Measurements from ENCODE around the gene L3MBTL4. TPM values are rescaled to one million over a fixed set of nuclear protein-coding genes. Genes with fewer than 3 reads are reported as not detected.

Gene L3MBTL4
- total and polyA plus RNA-seq, 10 of the 15 experiments (the other 5 are each of a cell fraction or from before 2014, with no cell fraction given) = 1.3 to 8.7 (median 3.8) TPM

GRCh38 chr18:6004683-6005082 lies 410.0 kb downstream of the L3MBTL4 start (continued):
- no peak for TF ChIP-seq YY1 (IDR thresholded peaks at IDR 0.05; ENCODE audit: low read depth, low read length)
- 0 out of 2 replicates have a peak, but pooled peaks have one; percentile 76 for TF ChIP-seq RCOR1 (conservative IDR thresholded peaks at IDR 0.05; ENCODE audit: low read depth, low read length)
- TF ChIP-seq, protein P1, sequence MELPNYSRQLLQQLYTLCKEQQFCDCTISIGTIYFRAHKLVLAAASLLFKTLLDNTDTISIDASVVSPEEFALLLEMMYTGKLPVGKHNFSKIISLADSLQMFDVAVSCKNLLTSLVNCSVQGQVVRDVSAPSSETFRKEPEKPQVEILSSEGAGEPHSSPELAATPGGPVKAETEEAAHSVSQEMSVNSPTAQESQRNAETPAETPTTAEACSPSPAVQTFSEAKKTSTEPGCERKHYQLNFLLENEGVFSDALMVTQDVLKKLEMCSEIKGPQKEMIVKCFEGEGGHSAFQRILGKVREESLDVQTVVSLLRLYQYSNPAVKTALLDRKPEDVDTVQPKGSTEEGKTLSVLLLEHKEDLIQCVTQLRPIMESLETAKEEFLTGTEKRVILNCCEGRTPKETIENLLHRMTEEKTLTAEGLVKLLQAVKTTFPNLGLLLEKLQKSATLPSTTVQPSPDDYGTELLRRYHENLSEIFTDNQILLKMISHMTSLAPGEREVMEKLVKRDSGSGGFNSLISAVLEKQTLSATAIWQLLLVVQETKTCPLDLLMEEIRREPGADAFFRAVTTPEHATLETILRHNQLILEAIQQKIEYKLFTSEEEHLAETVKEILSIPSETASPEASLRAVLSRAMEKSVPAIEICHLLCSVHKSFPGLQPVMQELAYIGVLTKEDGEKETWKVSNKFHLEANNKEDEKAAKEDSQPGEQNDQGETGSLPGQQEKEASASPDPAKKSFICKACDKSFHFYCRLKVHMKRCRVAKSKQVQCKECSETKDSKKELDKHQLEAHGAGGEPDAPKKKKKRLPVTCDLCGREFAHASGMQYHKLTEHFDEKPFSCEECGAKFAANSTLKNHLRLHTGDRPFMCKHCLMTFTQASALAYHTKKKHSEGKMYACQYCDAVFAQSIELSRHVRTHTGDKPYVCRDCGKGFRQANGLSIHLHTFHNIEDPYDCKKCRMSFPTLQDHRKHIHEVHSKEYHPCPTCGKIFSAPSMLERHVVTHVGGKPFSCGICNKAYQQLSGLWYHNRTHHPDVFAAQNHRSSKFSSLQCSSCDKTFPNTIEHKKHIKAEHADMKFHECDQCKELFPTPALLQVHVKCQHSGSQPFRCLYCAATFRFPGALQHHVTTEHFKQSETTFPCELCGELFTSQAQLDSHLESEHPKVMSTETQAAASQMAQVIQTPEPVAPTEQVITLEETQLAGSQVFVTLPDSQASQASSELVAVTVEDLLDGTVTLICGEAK (IDR thresholded peaks at IDR 0.05; ENCODE audit: borderline replicate concordance) = peak; percentile 27; the same call in 1 of the 2 replicates
- TF ChIP-seq, protein P2, sequence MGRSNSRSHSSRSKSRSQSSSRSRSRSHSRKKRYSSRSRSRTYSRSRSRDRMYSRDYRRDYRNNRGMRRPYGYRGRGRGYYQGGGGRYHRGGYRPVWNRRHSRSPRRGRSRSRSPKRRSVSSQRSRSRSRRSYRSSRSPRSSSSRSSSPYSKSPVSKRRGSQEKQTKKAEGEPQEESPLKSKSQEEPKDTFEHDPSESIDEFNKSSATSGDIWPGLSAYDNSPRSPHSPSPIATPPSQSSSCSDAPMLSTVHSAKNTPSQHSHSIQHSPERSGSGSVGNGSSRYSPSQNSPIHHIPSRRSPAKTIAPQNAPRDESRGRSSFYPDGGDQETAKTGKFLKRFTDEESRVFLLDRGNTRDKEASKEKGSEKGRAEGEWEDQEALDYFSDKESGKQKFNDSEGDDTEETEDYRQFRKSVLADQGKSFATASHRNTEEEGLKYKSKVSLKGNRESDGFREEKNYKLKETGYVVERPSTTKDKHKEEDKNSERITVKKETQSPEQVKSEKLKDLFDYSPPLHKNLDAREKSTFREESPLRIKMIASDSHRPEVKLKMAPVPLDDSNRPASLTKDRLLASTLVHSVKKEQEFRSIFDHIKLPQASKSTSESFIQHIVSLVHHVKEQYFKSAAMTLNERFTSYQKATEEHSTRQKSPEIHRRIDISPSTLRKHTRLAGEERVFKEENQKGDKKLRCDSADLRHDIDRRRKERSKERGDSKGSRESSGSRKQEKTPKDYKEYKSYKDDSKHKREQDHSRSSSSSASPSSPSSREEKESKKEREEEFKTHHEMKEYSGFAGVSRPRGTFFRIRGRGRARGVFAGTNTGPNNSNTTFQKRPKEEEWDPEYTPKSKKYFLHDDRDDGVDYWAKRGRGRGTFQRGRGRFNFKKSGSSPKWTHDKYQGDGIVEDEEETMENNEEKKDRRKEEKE (IDR thresholded peaks at IDR 0.05) = no peak
- TF ChIP-seq REST (IDR thresholded peaks at IDR 0.05; ENCODE audit: low read depth, low read length) = no peak
- peak; percentile 97 for TF ChIP-seq IRF4 (IDR thresholded peaks at IDR 0.05; ENCODE audit: low read depth, low read length)
- peak; percentile 92 for TF ChIP-seq TBL1XR1 (IDR thresholded peaks at IDR 0.05; ENCODE audit: low read depth, low read length)
- TF ChIP-seq, protein P3, sequence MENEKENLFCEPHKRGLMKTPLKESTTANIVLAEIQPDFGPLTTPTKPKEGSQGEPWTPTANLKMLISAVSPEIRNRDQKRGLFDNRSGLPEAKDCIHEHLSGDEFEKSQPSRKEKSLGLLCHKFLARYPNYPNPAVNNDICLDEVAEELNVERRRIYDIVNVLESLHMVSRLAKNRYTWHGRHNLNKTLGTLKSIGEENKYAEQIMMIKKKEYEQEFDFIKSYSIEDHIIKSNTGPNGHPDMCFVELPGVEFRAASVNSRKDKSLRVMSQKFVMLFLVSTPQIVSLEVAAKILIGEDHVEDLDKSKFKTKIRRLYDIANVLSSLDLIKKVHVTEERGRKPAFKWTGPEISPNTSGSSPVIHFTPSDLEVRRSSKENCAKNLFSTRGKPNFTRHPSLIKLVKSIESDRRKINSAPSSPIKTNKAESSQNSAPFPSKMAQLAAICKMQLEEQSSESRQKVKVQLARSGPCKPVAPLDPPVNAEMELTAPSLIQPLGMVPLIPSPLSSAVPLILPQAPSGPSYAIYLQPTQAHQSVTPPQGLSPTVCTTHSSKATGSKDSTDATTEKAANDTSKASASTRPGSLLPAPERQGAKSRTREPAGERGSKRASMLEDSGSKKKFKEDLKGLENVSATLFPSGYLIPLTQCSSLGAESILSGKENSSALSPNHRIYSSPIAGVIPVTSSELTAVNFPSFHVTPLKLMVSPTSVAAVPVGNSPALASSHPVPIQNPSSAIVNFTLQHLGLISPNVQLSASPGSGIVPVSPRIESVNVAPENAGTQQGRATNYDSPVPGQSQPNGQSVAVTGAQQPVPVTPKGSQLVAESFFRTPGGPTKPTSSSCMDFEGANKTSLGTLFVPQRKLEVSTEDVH (IDR thresholded peaks at IDR 0.05; ENCODE audit: low read depth, partially characterized antibody) = no peak
- TF ChIP-seq ATF7 (IDR thresholded peaks at IDR 0.05; ENCODE audit: low read depth) = peak; percentile 68
- TF ChIP-seq ZNF217 (IDR thresholded peaks at IDR 0.05) = 0 out of 2 replicates have a peak, but pooled peaks have one; percentile 52
- TF ChIP-seq CHD2 (IDR thresholded peaks at IDR 0.05; ENCODE audit: borderline replicate concordance, low read depth, low read length) = peak; percentile 62; the same call in 1 of the 2 replicates
- peak; percentile 81 for TF ChIP-seq NFIC (IDR thresholded peaks at IDR 0.05; ENCODE audit: low read depth, low read length)
- TF ChIP-seq BHLHE40 (IDR thresholded peaks at IDR 0.05; ENCODE audit: borderline replicate concordance in 1 of 2, low read depth in 2 of 2, low read length in 1 of 2) = peak; percentile 47 to 60; a peak in 3 of 4 replicates
- TF ChIP-seq MTA2 (IDR thresholded peaks at IDR 0.05; ENCODE audit: low read depth) = peak; percentile 75
- peak; percentile 84 for TF ChIP-seq CREM (IDR thresholded peaks at IDR 0.05; ENCODE audit: low read depth)
- TF ChIP-seq LARP7 (IDR thresholded peaks at IDR 0.05) = no peak
